Rectal smooth muscle tissue (tissue), 1 donor: ENCODE measurements around the gene ZSCAN30.
"Not testable (repeated sequence)": the region's sequence is repeated elsewhere in the genome, so short reads cannot be mapped to it uniquely, and the experiment has no call there.

Experiments
- H3K27ac ChIP-seq: one replicate; pipeline ENCODE4 v1.7.0; 2013; ENCODE audit warnings: low read depth, low read length, inconsistent platforms
- H3K27me3 ChIP-seq: one replicate; pipeline ENCODE4 v1.7.0; 2013; ENCODE audit warnings: low read length; ENCODE audit not compliant: control insufficient read depth, insufficient read depth
- H3K36me3 ChIP-seq: one replicate; pipeline ENCODE4 v1.7.0; 2013; ENCODE audit warnings: low read length; ENCODE audit not compliant: control insufficient read depth, insufficient read depth
- H3K4me1 ChIP-seq: one replicate; pipeline ENCODE4 v1.7.0; 2013; ENCODE audit warnings: low read length; ENCODE audit not compliant: control insufficient read depth, insufficient read depth
- H3K4me3 ChIP-seq: one replicate; pipeline ENCODE4 v1.7.0; 2013; ENCODE audit warnings: low read length
- H3K9ac ChIP-seq: one replicate; pipeline ENCODE4 v1.7.0; 2013; ENCODE audit warnings: low read length

ZSCAN30 gene

GRCh38 chr18:35244671-35245070 is 45.4 kb downstream of the ZSCAN30 start:
- H3K9ac ChIP-seq = no peak overlapping the region
- no peak overlapping the region for H3K4me3 ChIP-seq
- peaks cover 42% of the 10 kb centered on the region for H3K36me3 ChIP-seq
- no peaks in the 10 kb centered on the region for H3K4me1 ChIP-seq
- no peaks in the 10 kb centered on the region for H3K27me3 ChIP-seq
- H3K27ac ChIP-seq = no peak overlapping the region

- Histone ChIP-seq H3K9ac (no peak overlapping the region), H3K27ac (no peak overlapping the region), H3K36me3 (peaks cover 38% of the 10 kb centered on the region), H3K4me3 (no peak overlapping the region), H3K4me1 (no peaks in the 10 kb centered on the region), H3K27me3 (no peaks in the 10 kb centered on the region)
Observed at GRCh38 chr18:35242426-35242825, 47.6 kb downstream of the ZSCAN30 start.

- Histone ChIP-seq H3K4me1 (no peaks in the 10 kb centered on the region), H3K27ac (peak overlapping the region; percentile 98), H3K36me3 (peaks cover 29% of the 10 kb centered on the region), H3K27me3 (no peaks in the 10 kb centered on the region), H3K4me3 (peak overlapping the region; percentile 92), H3K9ac (peak overlapping the region; percentile 46)
Observed at GRCh38 chr18:35241448-35241804, 48.6 kb downstream of the ZSCAN30 start.

GRCh38 chr18:35240664-35241447 is 49.2 kb downstream of the ZSCAN30 start, which contains the start of gene ZNF397:
Gene ZNF397, plus strand, starts transcription at chr18:35241034. Its CDS starts 1,437 bp downstream, at chr18:35242471.
- H3K36me3 ChIP-seq = peaks cover 23% of the 10 kb centered on the region
- H3K4me3 ChIP-seq = peak within 1 kb of the TSS; percentile 92
- peak within 1 kb of the TSS; percentile 98 for H3K27ac ChIP-seq
- no peaks in the 10 kb centered on the region for H3K27me3 ChIP-seq
- no peaks in the 10 kb centered on the region for H3K4me1 ChIP-seq
- peak within 1 kb of the TSS; percentile 98 for H3K9ac ChIP-seq

GRCh38 chr18:35239314-35239713 is 50.7 kb downstream of the ZSCAN30 start:
- no peaks in the 10 kb centered on the region for H3K4me1 ChIP-seq
- no peak overlapping the region for H3K9ac ChIP-seq
- H3K36me3 ChIP-seq = peaks cover 14% of the 10 kb centered on the region
- no peak overlapping the region for H3K27ac ChIP-seq
- H3K4me3 ChIP-seq = no peak overlapping the region
- H3K27me3 ChIP-seq = no peaks in the 10 kb centered on the region

GRCh38 chr18:35236571-35237363 is 53.3 kb downstream of the ZSCAN30 start:
- H3K27me3 ChIP-seq = no peaks in the 10 kb centered on the region
- no peak overlapping the region for H3K27ac ChIP-seq
- H3K4me1 ChIP-seq = no peaks in the 10 kb centered on the region
- no peaks in the 10 kb centered on the region for H3K36me3 ChIP-seq
- no peak overlapping the region for H3K9ac ChIP-seq
- no peak overlapping the region for H3K4me3 ChIP-seq

- no peaks in the 10 kb centered on the region for H3K36me3 ChIP-seq
- peaks cover 3% of the 10 kb centered on the region for H3K4me1 ChIP-seq
- H3K27ac ChIP-seq = no peak overlapping the region
- H3K27me3 ChIP-seq = no peaks in the 10 kb centered on the region
- H3K4me3 ChIP-seq = peak overlapping the region; percentile 41
- H3K9ac ChIP-seq = no peak overlapping the region
Observed at GRCh38 chr18:35231052-35231451, 59.0 kb downstream of the ZSCAN30 start.

- Histone ChIP-seq H3K27ac (no peak overlapping the region), H3K27me3 (no peaks in the 10 kb centered on the region), H3K36me3 (no peaks in the 10 kb centered on the region), H3K4me3 (no peak overlapping the region), H3K9ac (no peak overlapping the region), H3K4me1 (peaks cover 3% of the 10 kb centered on the region)
Observed at GRCh38 chr18:35227254-35227653, 62.8 kb downstream of the ZSCAN30 start.

GRCh38 chr18:35223797-35224196 is 66.2 kb downstream of the ZSCAN30 start:
- Histone ChIP-seq H3K27me3 (no peaks in the 10 kb centered on the region), H3K4me1 (no peaks in the 10 kb centered on the region), H3K36me3 (no peaks in the 10 kb centered on the region), H3K4me3 (no peak overlapping the region), H3K27ac (no peak overlapping the region), H3K9ac (no peak overlapping the region)

- H3K4me3 ChIP-seq = no peak overlapping the region
- no peak overlapping the region for H3K27ac ChIP-seq
- H3K4me1 ChIP-seq = no peaks in the 10 kb centered on the region
- no peaks in the 10 kb centered on the region for H3K27me3 ChIP-seq
- no peaks in the 10 kb centered on the region for H3K36me3 ChIP-seq
- no peak overlapping the region for H3K9ac ChIP-seq
Observed at GRCh38 chr18:35220424-35220823, 69.6 kb downstream of the ZSCAN30 start.

- H3K4me3 ChIP-seq, H3K9ac ChIP-seq, H3K27ac ChIP-seq, H3K4me1 ChIP-seq, H3K36me3 ChIP-seq, H3K27me3 ChIP-seq: not testable (repeated sequence)
Observed at GRCh38 chr18:35219331-35219730, 70.7 kb downstream of the ZSCAN30 start.

GRCh38 chr18:35216611-35217010 is 73.4 kb downstream of the ZSCAN30 start:
- H3K4me1 ChIP-seq, H3K36me3 ChIP-seq, H3K27ac ChIP-seq, H3K27me3 ChIP-seq, H3K4me3 ChIP-seq, H3K9ac ChIP-seq: not testable (repeated sequence)
